Endothelial cell of umbilical vein (primary cell): Measurements from ENCODE around the gene REEP3.

ENCODE experiments used
- MYC ChIP-seq: IDR thresholded peaks from one replicate; pipeline ENCODE4 v1.6.1; 2011; ENCODE audit warnings: mild to moderate bottlenecking, low read depth, low read length
- POLR2AphosphoS5 ChIP-seq: IDR thresholded peaks from 2 replicates; pipeline ENCODE4 v1.6.1; 2012; ENCODE audit warnings: low read depth, mild to moderate bottlenecking, control low read depth, low read length, moderate library complexity; ENCODE audit not compliant: insufficient read depth
- TF ChIP-seq, protein P1 (sequence below), 2 donors: IDR thresholded peaks; 1 replicate in 1 of 2; 2 replicates in 1 of 2; pipeline ENCODE4 v1.5.1; 2011; ENCODE audit warnings: low read length in 2 of 2, mild to moderate bottlenecking in 2 of 2, moderate library complexity in 2 of 2, control low read depth in 1 of 2, inconsistent platforms in 1 of 2, low read depth in 1 of 2; ENCODE audit not compliant: insufficient read depth in 1 of 2; ENCODE audit errors: extremely low read depth in 1 of 2

DNA sequence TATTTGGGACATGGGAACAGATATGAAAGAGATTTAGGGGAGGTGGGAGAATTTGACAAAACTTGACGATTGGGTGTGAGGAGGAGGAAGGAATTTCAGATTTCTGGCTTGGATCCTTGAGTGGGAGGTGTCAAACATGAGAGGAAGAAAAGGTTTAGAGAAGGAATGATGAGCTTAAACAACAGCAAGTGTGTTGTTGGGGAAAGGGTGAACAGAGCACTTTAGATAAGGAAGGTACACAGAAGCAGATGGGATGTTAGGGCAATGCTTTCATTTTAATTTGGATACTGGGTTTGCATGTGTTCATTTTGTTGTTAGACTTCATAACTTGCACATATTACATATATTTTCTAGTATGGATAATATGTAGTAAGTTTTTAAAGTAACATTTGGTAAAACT lies 23.2 kb downstream of the REEP3 start:
- TF ChIP-seq MYC (no peak), POLR2AphosphoS5 (no peak)
- TF ChIP-seq, protein P1, sequence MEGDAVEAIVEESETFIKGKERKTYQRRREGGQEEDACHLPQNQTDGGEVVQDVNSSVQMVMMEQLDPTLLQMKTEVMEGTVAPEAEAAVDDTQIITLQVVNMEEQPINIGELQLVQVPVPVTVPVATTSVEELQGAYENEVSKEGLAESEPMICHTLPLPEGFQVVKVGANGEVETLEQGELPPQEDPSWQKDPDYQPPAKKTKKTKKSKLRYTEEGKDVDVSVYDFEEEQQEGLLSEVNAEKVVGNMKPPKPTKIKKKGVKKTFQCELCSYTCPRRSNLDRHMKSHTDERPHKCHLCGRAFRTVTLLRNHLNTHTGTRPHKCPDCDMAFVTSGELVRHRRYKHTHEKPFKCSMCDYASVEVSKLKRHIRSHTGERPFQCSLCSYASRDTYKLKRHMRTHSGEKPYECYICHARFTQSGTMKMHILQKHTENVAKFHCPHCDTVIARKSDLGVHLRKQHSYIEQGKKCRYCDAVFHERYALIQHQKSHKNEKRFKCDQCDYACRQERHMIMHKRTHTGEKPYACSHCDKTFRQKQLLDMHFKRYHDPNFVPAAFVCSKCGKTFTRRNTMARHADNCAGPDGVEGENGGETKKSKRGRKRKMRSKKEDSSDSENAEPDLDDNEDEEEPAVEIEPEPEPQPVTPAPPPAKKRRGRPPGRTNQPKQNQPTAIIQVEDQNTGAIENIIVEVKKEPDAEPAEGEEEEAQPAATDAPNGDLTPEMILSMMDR (IDR thresholded peaks at IDR 0.05; ENCODE audit: extremely low read depth in 1 of 2, insufficient read depth in 1 of 2, low read depth in 1 of 2, low read length in 2 of 2), result no peak
